HepG2 (cell line): Measurements from ENCODE around the gene KHK. TPM values are rescaled to one million over a fixed set of nuclear protein-coding genes. Genes with fewer than 3 reads are reported as not detected.

ENCODE experiments used
- CREM ChIP-seq, 2 experiments: sonication (generic) in 1 of 2; formaldehyde crosslinking in 1 of 2; IDR thresholded peaks; 2 replicates each; pipeline versions ENCODE4 v1.4.0 to v1.6.1; 2016 to 2020; ENCODE audit warnings: antibody characterized with exemption in 1 of 2, mild to moderate bottlenecking in 1 of 2, missing genetic modification reagents in 1 of 2
- CTCF ChIP-seq: sonication (generic); formaldehyde crosslinking; IDR thresholded peaks from 2 replicates; pipeline ENCODE4 v1.5.0; 2020; ENCODE audit warnings: mild to moderate bottlenecking, missing genetic modification reagents, moderate library complexity
- DMTF1 ChIP-seq: sonication (generic); formaldehyde crosslinking; IDR thresholded peaks from 2 replicates; pipeline ENCODE4 v1.4.0; 2020; ENCODE audit warnings: mild to moderate bottlenecking, missing genetic modification reagents
- NCOR1 ChIP-seq: fragments of 200-600 bp; sonication (generic); IDR thresholded peaks from 2 replicates; pipeline ENCODE4 v1.7.0; 2017; ENCODE audit warnings: antibody characterized with exemption, low read length, borderline replicate concordance
- PITX1 ChIP-seq: sonication (generic); formaldehyde crosslinking; IDR thresholded peaks from 2 replicates; pipeline ENCODE4 v1.5.1; 2020; ENCODE audit warnings: mild to moderate bottlenecking, missing genetic modification reagents
- YEATS2 ChIP-seq: sonication (generic); formaldehyde crosslinking; IDR thresholded peaks from 2 replicates; pipeline ENCODE4 v1.4.0; 2020; ENCODE audit warnings: missing genetic modification reagents, borderline replicate concordance
- ZNF225 ChIP-seq: sonication (generic); formaldehyde crosslinking; IDR thresholded peaks from 2 replicates; pipeline ENCODE4 v1.4.0; 2020; ENCODE audit warnings: mild to moderate bottlenecking, missing genetic modification reagents
- ZNF292 ChIP-seq: sonication (generic); formaldehyde crosslinking; IDR thresholded peaks from 2 replicates; pipeline ENCODE4 v1.8.1; 2022; ENCODE audit warnings: mild to moderate bottlenecking, low read depth, missing genetic modification reagents, borderline replicate concordance
- ZNF296 ChIP-seq: sonication (generic); formaldehyde crosslinking; conservative IDR thresholded peaks from 2 replicates; pipeline ENCODE4 v1.5.0; 2020; ENCODE audit warnings: mild to moderate bottlenecking, missing genetic modification reagents
- ZNF3 ChIP-seq: IDR thresholded peaks from 2 replicates; pipeline ENCODE4 v1.7.0; 2017; ENCODE audit warnings: inconsistent platforms
- ZNF431 ChIP-seq: sonication (generic); formaldehyde crosslinking; IDR thresholded peaks from 2 replicates; pipeline ENCODE4 v1.9.0; 2022; ENCODE audit warnings: missing genetic modification reagents, low read depth, mild to moderate bottlenecking, borderline replicate concordance
- ZNF547 ChIP-seq: sonication (generic); formaldehyde crosslinking; IDR thresholded peaks from 2 replicates; pipeline ENCODE4 v1.5.1; 2020; ENCODE audit warnings: mild to moderate bottlenecking, missing genetic modification reagents
- ZNF549 ChIP-seq: sonication (generic); formaldehyde crosslinking; IDR thresholded peaks from 2 replicates; pipeline ENCODE4 v1.5.0; 2020; ENCODE audit warnings: missing genetic modification reagents
- polyA plus RNA-seq, 8 experiments: library from polyadenylated mRNA; depleted of rRNA in 3 of 8; stranded (reverse) in 7 of 8; unstranded in 1 of 8; fragments of >200 nt; fragmentation: Illumina TruSeq in 4 of 8; extraction: Trizol in 4 of 8; gene quantifications; 2 replicates each; pipeline versions ENCODE4 v1.2.1 to v1.2.3, GENCODE V29; 2011 to 2016; ENCODE audit warnings: low read depth in 4 of 8, missing spikeins in 1 of 8, mixed read lengths in 1 of 8; ENCODE audit not compliant: insufficient read depth in 1 of 8
- total RNA-seq, 5 experiments: library from RNA; depleted of rRNA; stranded (reverse); fragments of >200 nt; fragmentation: Illumina TruSeq; extraction: Trizol; gene quantifications; 2 replicates each; pipeline ENCODE4 v1.2.3, GENCODE V29; 2016; ENCODE audit warnings: low read depth in 1 of 5
- TF ChIP-seq, protein P1 (sequence below): sonication (generic); formaldehyde crosslinking; IDR thresholded peaks from 2 replicates; pipeline ENCODE4 v1.4.0; 2020; ENCODE audit warnings: missing genetic modification reagents
- TF ChIP-seq, protein P2 (sequence below): sonication (generic); formaldehyde crosslinking; IDR thresholded peaks from 2 replicates; pipeline ENCODE4 v1.4.0; 2020; ENCODE audit warnings: missing genetic modification reagents

KHK gene
- total and polyA plus RNA-seq, 2 of the 13 experiments (the other 11 are each of a cell fraction or from before 2014, with no cell fraction given), result 40.9 to 99.2 TPM

DNA sequence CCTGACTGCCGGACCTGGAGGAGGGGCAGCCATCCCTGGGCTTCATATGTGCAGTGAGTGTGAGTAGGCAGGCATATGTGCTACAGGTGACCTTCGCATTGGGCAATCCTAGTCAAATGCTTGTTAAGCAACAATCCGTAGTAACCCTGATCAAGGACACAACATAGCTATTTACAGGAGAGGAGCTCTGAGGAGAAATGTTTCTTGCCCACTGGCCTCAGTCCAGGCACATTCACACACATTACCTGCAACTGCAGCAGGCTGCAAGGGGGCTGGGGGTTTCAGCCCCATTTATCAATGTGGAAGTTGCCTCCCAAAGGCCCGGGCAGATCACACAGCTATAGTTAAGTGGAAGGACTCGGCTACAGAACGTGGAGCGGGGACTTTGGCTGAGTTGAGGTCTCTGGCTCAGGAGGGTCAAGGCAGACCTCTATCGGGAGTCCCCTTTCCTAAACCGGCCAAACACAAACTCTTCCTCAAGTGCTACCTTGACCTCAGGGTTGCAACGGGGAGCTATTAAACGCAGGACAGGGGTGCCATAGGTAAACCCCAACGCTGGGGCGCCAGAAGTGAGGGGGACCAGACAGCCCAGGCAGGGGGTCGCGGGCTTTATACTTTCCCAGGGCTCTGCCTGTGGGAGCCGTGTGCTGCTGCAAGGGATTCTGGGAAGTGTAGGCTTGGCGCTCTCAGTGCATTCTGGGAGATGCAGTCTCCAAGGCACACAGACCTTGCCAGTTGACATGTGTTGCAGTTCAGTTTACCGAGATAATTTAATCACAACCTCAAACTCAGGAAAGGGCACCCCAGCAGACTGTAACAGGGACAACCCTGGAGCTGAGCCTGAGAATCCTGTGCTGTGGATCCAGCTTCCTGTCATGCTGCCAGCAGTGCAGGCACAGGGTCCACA is 9.4 kb downstream of the KHK start (continued):
- peak; percentile 45; the same call in 1 of the 2 replicates for TF ChIP-seq CREM (IDR thresholded peaks at IDR 0.05)
- no peak for TF ChIP-seq CREM (CRISPR knock-in tag; IDR thresholded peaks at IDR 0.05)
- no peak for TF ChIP-seq DMTF1 (CRISPR knock-in tag)
- peak; percentile 44; the same call in 1 of the 2 replicates for TF ChIP-seq ZNF431 (CRISPR knock-in tag)
- 0 out of 2 replicates have a peak, but pooled peaks have one; percentile 71 for TF ChIP-seq ZNF296
- no peak; the same call in 1 of the 2 replicates for TF ChIP-seq ZNF225 (CRISPR knock-in tag)
- 0 out of 2 replicates have a peak, but pooled peaks have one; percentile 64 for TF ChIP-seq YEATS2 (CRISPR knock-in tag)
- TF ChIP-seq, protein P1, sequence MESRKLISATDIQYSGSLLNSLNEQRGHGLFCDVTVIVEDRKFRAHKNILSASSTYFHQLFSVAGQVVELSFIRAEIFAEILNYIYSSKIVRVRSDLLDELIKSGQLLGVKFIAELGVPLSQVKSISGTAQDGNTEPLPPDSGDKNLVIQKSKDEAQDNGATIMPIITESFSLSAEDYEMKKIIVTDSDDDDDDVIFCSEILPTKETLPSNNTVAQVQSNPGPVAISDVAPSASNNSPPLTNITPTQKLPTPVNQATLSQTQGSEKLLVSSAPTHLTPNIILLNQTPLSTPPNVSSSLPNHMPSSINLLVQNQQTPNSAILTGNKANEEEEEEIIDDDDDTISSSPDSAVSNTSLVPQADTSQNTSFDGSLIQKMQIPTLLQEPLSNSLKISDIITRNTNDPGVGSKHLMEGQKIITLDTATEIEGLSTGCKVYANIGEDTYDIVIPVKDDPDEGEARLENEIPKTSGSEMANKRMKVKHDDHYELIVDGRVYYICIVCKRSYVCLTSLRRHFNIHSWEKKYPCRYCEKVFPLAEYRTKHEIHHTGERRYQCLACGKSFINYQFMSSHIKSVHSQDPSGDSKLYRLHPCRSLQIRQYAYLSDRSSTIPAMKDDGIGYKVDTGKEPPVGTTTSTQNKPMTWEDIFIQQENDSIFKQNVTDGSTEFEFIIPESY, result peak; percentile 79
- TF ChIP-seq ZNF547 (CRISPR knock-in tag), result peak; percentile 82
- TF ChIP-seq, protein P2, sequence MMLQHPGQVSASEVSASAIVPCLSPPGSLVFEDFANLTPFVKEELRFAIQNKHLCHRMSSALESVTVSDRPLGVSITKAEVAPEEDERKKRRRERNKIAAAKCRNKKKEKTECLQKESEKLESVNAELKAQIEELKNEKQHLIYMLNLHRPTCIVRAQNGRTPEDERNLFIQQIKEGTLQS (CRISPR knock-in tag), result no peak; the same call in 1 of the 2 replicates
- no peak for TF ChIP-seq ZNF3 (CRISPR knock-in tag)
- TF ChIP-seq PITX1 (CRISPR knock-in tag), result peak; percentile 86
- peak; percentile 84; the same call in 1 of the 2 replicates for TF ChIP-seq NCOR1
- TF ChIP-seq ZNF292 (CRISPR knock-in tag), result peak; percentile 60; the same call in 1 of the 2 replicates
- peak; percentile 22 for TF ChIP-seq CTCF (CRISPR knock-in tag)
- no peak for TF ChIP-seq ZNF549 (CRISPR knock-in tag)
